B cell (primary cell): ENCODE measurements around the gene PRTG. TPM values are rescaled to one million over a fixed set of nuclear protein-coding genes. Genes with fewer than 3 reads are reported as not detected.
"Not testable (repeated sequence)": the region's sequence is repeated elsewhere in the genome, so short reads cannot be mapped to it uniquely, and the experiment has no call there.

Experiments used
- ATAC-seq: fragments of 200-7000 bp; cut with Tn5 transposase; one replicate; pipeline ENCODE4 v1.10.0; 2021; ENCODE audit warnings: low read depth, mild to moderate bottlenecking, moderate number of reproducible peaks, moderate library complexity
- CTCF ChIA-PET: fragments of 350-600 bp; sonication (Branson Sonifier 250); formaldehyde crosslinking; loops from one replicate; lab custom pipeline; 2021; ENCODE audit warnings: antibody characterized with exemption, inconsistent platforms; lab: Charles Lee
- POLR2A ChIA-PET: fragments of 350-600 bp; sonication (Branson Sonifier 250); formaldehyde crosslinking; loops from one replicate; lab custom pipeline; 2021; ENCODE audit warnings: antibody characterized with exemption; lab: Charles Lee
- DNase-seq: peaks from one replicate; pipeline ENCODE4 v3.0.0; 2013
- H2AFZ ChIP-seq: 2 replicates; pipeline ENCODE4 v1.6.1; 2012; ENCODE audit warnings: mild to moderate bottlenecking, low read depth, low read length; ENCODE audit not compliant: insufficient read depth, poor library complexity, severe bottlenecking
- H3K27ac ChIP-seq, 2 donors: 1 replicate in 1 of 2; 2 replicates in 1 of 2; pipeline ENCODE4 v1.5.1; 2012 to 2013; ENCODE audit warnings: low read length in 2 of 2, mild to moderate bottlenecking in 2 of 2, moderate library complexity in 1 of 2
- H3K27me3 ChIP-seq, 4 experiments: fragments of 200-600 bp in 1 of 4; sonication (generic) in 1 of 4; replicated peaks in 1 of 4; 1 replicate in 2 of 4; 2 replicates in 2 of 4; pipeline versions ENCODE4 v1.6.1 to v1.7.0; 2013 to 2016; ENCODE audit warnings: low read length in 3 of 4, mild to moderate bottlenecking in 2 of 4, mixed read lengths in 1 of 4, moderate library complexity in 1 of 4; ENCODE audit not compliant: insufficient read depth in 4 of 4, control insufficient read depth in 3 of 4; ENCODE audit errors: control extremely low read depth in 1 of 4
- H3K36me3 ChIP-seq, 2 experiments: replicated peaks in 1 of 2; 1 replicate in 1 of 2; 2 replicates in 1 of 2; pipeline versions ENCODE4 v1.6.1 to v1.7.1; 2013; ENCODE audit warnings: low read length in 1 of 2; ENCODE audit not compliant: insufficient read depth in 2 of 2, control insufficient read depth in 1 of 2; ENCODE audit errors: control extremely low read depth in 1 of 2, extremely low read depth in 1 of 2
- H3K4me1 ChIP-seq, 2 donors: fragments of 200-600 bp in 1 of 2; sonication (generic) in 1 of 2; 1 replicate in 1 of 2; 2 replicates in 1 of 2; pipeline versions ENCODE4 v1.5.1 to v1.6.1; 2013 to 2017; ENCODE audit warnings: low read length in 2 of 2; ENCODE audit not compliant: control insufficient read depth in 2 of 2, insufficient read depth in 2 of 2
- H3K4me2 ChIP-seq: replicated peaks from 2 replicates; pipeline ENCODE3; 2012; ENCODE audit warnings: mild to moderate bottlenecking, low read depth, low read length; ENCODE audit not compliant: poor library complexity, severe bottlenecking
- H3K4me3 ChIP-seq, 5 experiments: fragments of 200-600 bp in 1 of 5; sonication (generic) in 1 of 5; 1 replicate in 3 of 5; 2 replicates in 2 of 5; pipeline versions ENCODE4 v1.5.1 to v1.7.0; 2011 to 2016; ENCODE audit warnings: low read length in 4 of 5, mild to moderate bottlenecking in 4 of 5, low read depth in 2 of 5, control low read depth in 1 of 5, moderate library complexity in 1 of 5; ENCODE audit not compliant: insufficient read depth in 1 of 5; ENCODE audit errors: control extremely low read depth in 1 of 5, extremely low read depth in 1 of 5
- H3K79me2 ChIP-seq: fragments of 200-600 bp; sonication (generic); one replicate; pipeline ENCODE4 v1.6.0; 2016; ENCODE audit warnings: low read length; ENCODE audit not compliant: control insufficient read depth, insufficient read depth
- H3K9ac ChIP-seq: fragments of 200-600 bp; sonication (generic); 2 replicates; pipeline ENCODE4 v1.6.1; 2017; ENCODE audit warnings: mild to moderate bottlenecking, low read length, moderate library complexity
- H3K9me3 ChIP-seq, 3 donors: one replicate each; pipeline versions ENCODE4 v1.6.1 to v1.7.1; 2013; ENCODE audit warnings: low read length in 2 of 3; ENCODE audit not compliant: control insufficient read depth in 2 of 3, insufficient read depth in 1 of 3; ENCODE audit errors: control extremely low read depth in 1 of 3
- H4K20me1 ChIP-seq: 2 replicates; pipeline ENCODE4 v1.6.0; 2012; ENCODE audit warnings: mild to moderate bottlenecking, low read length; ENCODE audit not compliant: insufficient read depth, control insufficient read depth, poor library complexity, severe bottlenecking
- H3K27ac Mint-ChIP-seq: one replicate; pipeline ENCODE4 v1.8.0; 2021; ENCODE audit warnings: mixed read lengths
- H3K27me3 Mint-ChIP-seq: one replicate; pipeline ENCODE4 v1.8.0; 2021; ENCODE audit warnings: mixed read lengths
- H3K4me1 Mint-ChIP-seq: one replicate; pipeline ENCODE4 v1.8.0; 2021; ENCODE audit warnings: mixed read lengths
- H3K4me3 Mint-ChIP-seq: one replicate; pipeline ENCODE4 v1.8.0; 2021; ENCODE audit warnings: mixed read lengths
- H3K9me3 Mint-ChIP-seq: one replicate; pipeline ENCODE4 v1.8.0; 2022; ENCODE audit warnings: mixed read lengths; ENCODE audit not compliant: insufficient read depth
- CTCF ChIP-seq: fragments of 200-600 bp; IDR thresholded peaks from one replicate; pipeline ENCODE4 v1.8.0; 2022; ENCODE audit warnings: antibody characterized with exemption, mild to moderate bottlenecking
- EZH2 ChIP-seq: IDR thresholded peaks from 2 replicates; pipeline ENCODE4 v1.6.1; 2012; ENCODE audit warnings: borderline replicate concordance, low read depth, mild to moderate bottlenecking, moderate library complexity, low read length; ENCODE audit not compliant: insufficient read depth, poor library complexity, severe bottlenecking
- WGBS: methylation state at CpG from one replicate; pipeline ENCODE4 v1.1.5; 2013; ENCODE audit warnings: missing lambda C conversion rate; ENCODE audit not compliant: insufficient coverage; 5-methylcytosine and 5-hydroxymethylcytosine counted together
- intact Hi-C: fragments of 100-400 bp; cut with micrococcal nuclease; formaldehyde crosslinking; loops from one replicate; pipeline ENCODE4 v1.10.0; 2022
- polyA plus RNA-seq: library from polyadenylated mRNA; depleted of rRNA; stranded (reverse); fragments of >200 nt; gene quantifications from 2 replicates; pipeline ENCODE4 v1.2.3, GENCODE V29; 2012
- total RNA-seq, 2 donors: library from RNA; stranded (reverse); fragments of 120-200 nt in 1 of 2; gene quantifications; 1 replicate in 1 of 2; 2 replicates in 1 of 2; pipeline versions ENCODE4 v1.2.3 to v1.2.4, GENCODE V29; 2013 to 2022

Gene PRTG
- total and polyA plus RNA-seq, 2 donors (not counting 1 experiment from before 2014, with no cell fraction given), result not detected

DNA sequence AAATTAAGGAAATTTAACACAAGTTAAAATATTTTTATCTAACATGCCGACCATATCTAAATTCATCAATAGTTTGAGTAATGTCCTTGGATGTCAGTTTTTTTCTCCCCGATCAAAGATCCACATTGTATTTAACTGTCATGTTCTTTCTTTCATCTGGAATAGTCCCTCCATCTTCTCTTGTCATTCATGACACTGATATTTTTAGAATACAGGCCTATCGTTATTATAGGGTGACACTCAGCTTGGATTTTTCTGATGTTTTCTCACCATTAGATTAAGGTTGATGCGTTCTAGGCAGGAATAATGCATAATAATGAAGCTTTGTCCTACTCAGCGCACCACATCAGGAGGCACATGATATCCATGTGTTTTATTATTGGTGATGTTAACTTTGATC is 141.6 kb downstream of the PRTG start:
- peaks cover 12% of the 10 kb centered on the region for H3K27me3 Mint-ChIP-seq
- no peak overlapping the region for H3K4me3 Mint-ChIP-seq
- H3K27ac Mint-ChIP-seq, result no peak overlapping the region
- Histone ChIP-seq H4K20me1 (no peaks in the 10 kb centered on the region), H3K4me2 (no peak overlapping the region), H2AFZ (no peak overlapping the region), H3K27me3 (peaks cover 0 to 2% (median 0%) of the 10 kb centered on the region in 4 experiments), H3K79me2 (no peaks in the 10 kb centered on the region), H3K27ac (no peak overlapping the region), H3K9me3 (peaks cover 0 to 1% (median 0%) of the 10 kb centered on the region in 3 donors), H3K36me3 (no peaks in the 10 kb centered on the region), H3K9ac (no peak overlapping the region), H3K4me3 (no peak overlapping the region), H3K4me1 (no peaks in the 10 kb centered on the region)
- peaks cover 3% of the 10 kb centered on the region for H3K9me3 Mint-ChIP-seq
- intact Hi-C loops, result no loop called here
- no peaks in the 10 kb centered on the region for H3K4me1 Mint-ChIP-seq
- ATAC-seq (no peak), DNase-seq (no peak)
- no peak for TF ChIP-seq EZH2
- WGBS, result 88% methylated on average over 1 of the region's 5 CpGs
- ChIA-PET CTCF (no interaction called here), POLR2A (no interaction called here)

GRCh38 chr15:55599439-55599838 is 143.5 kb downstream of the PRTG start:
- Histone ChIP-seq H3K27me3 (peaks cover 0 to 2% (median 0%) of the 10 kb centered on the region in 4 experiments), H3K4me2 (no peak overlapping the region), H2AFZ (no peak overlapping the region), H3K9ac (no peak overlapping the region), H3K9me3 (peaks cover 0 to 3% (median 1%) of the 10 kb centered on the region in 3 donors), H3K4me3 (no peak overlapping the region), H3K79me2 (no peaks in the 10 kb centered on the region), H3K4me1 (no peaks in the 10 kb centered on the region), H3K27ac (no peak overlapping the region), H4K20me1 (no peaks in the 10 kb centered on the region), H3K36me3 (no peaks in the 10 kb centered on the region)
- 84% methylated on average over 3 of the region's 3 CpGs for whole genome bisulfite sequencing
- TF ChIP-seq EZH2 (no peak), CTCF (no peak)
- CTCF ChIA-PET, result no interaction called here
- no peak for DNase-seq
- Mint-ChIP-seq H3K27ac (no peak overlapping the region), H3K4me1 (no peaks in the 10 kb centered on the region), H3K4me3 (no peak overlapping the region), H3K9me3 (no peaks in the 10 kb centered on the region), H3K27me3 (peaks cover 12% of the 10 kb centered on the region)
- no peak for ATAC-seq
- intact Hi-C loops, result no loop called here
- POLR2A ChIA-PET, result no interaction called here

DNA sequence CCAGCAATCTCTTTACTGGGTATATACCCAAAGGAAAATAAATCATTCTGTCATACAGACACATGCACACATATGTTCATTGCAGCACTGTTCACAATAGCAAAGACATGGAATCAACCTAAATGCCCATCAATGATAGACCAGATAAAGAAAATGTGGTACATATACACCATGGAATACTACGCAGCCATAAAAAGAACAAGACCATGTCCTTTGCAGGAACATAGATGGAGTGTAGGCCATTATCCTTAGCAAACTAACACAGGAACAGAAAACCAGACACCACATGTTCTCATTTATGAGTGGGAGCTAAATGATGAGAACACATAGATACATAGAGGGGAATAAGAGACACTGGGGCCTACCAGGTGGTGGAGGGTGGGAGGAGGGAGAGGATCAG is 149.9 kb downstream of the PRTG start:
- CTCF ChIA-PET, intact Hi-C loops, DNase-seq, H3K9ac ChIP-seq, H2AFZ ChIP-seq, H4K20me1 ChIP-seq, H3K4me3 ChIP-seq, H3K4me3 Mint-ChIP-seq, H3K4me2 ChIP-seq, H3K9me3 Mint-ChIP-seq, POLR2A ChIA-PET, H3K27ac ChIP-seq, H3K27ac Mint-ChIP-seq, H3K4me1 Mint-ChIP-seq, H3K36me3 ChIP-seq, H3K79me2 ChIP-seq, H3K4me1 ChIP-seq, ATAC-seq: not testable (repeated sequence)
- H3K27me3 ChIP-seq, result peaks cover 0 to 16% (median 11%) of the 10 kb centered on the region in 4 experiments
- H3K9me3 ChIP-seq, result peaks cover 0 to 13% (median 4%) of the 10 kb centered on the region in 3 donors
- peaks cover 29% of the 10 kb centered on the region for H3K27me3 Mint-ChIP-seq
- no CpG with 5 or more reads among the region's 1 CpG for WGBS
